Activated CD4-positive, alpha-beta T cell treated with anti-CD3 and anti-CD28 coated beads for 4 hours (primary cell): Measurements from ENCODE around the gene GOSR1.
"Not testable (repeated sequence)": the region's sequence is repeated elsewhere in the genome, so short reads cannot be mapped to it uniquely, and the experiment has no call there.

ENCODE experiments used
- DNase-seq, 2 donors: peaks; one replicate each; pipeline ENCODE4 v3.0.0-alpha.2; 2020

The GOSR1 gene

DNA sequence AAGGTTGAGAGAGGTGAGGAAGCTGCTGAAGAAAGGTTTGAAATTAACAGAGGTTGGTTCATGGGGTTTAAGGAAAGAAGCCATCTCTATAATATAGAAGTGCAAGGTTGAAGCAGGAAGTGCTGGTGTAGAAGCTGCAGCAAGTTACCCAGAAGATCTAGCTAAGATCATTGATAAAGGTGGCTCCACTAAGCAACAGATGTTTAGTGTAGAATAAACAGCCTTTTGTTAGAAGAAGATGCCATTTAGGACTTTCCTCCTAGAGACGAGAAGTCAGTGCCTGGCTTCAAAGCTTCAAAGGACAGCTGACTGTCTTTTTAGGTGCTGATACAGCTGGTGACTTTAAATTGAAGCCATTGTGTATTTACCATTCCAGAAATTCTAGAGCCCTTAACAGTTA, 29.3 kb downstream of the GOSR1 start:
- no peak for DNase-seq

DNA sequence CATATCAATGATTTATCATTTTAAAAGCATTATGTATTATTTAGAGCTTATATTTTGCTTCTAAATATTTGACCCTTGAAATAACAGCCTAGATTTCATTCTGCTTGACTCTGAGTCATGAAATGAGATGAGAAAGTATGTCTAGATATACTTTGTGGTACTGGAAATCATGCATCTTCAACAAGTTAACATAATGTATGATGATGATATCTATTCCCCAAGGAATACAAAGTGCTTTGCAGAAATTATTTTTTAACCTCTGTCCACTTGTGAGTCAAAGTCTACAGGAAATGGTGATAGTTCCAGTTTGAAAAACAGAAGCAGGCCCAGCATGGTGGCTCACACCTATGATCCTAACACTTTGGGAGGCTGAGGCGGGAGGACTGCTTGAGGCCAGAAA, 36.1 kb downstream of the GOSR1 start:
- no peak for DNase-seq

DNA sequence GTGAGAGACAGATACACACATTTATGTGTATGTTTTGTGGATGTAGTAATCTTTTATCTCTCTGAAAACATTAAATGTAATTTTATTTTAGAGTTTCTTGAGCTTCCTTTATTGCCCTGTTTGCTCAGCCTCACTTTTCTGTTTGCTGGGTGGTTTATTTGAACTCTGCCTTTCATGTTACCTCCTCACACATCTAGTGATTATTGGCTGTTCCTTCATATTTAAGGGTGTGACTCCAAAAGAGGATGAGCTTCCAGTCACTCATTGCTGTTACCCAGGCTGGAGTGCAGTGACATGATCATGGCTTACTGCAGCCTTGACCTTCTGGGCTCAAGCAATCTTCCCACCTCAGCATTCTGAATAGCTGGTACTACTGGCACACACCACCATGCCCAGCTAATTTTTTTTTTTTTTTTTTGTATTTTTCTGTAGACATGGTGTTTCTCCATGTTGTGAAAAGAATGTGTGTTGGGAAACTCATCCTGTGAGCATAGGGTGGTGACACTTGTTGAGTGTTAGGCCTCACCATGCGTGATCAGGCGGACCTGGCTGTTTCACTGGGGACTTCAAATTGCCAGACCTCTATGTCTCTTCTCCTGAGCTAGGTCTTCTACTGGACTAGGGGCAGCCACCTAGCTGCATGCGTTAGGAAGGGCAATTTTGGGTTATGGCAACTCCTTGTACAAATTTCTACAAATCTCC, 37.8 kb downstream of the GOSR1 start:
- no peak for DNase-seq

DNA sequence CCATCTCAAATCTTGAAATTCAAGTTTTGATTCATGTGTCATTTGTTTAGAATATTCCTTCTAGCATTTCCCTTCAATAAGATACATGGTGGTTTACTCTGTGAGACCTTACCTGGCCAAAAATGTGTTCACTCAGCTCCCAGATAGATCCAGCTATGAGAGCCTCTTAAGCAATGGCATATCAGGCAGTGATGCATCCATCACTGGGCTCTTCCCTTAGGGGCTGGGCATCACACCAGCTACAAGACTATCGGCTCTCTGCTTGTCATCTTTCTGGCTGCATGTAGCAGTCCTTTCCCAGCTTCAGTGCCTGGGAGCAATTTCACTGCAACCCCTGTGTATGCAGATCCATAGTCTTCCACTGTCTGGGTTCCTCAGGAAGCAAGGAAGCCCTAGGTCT, 40.6 kb downstream of the GOSR1 start:
- DNase-seq = no peak

DNA sequence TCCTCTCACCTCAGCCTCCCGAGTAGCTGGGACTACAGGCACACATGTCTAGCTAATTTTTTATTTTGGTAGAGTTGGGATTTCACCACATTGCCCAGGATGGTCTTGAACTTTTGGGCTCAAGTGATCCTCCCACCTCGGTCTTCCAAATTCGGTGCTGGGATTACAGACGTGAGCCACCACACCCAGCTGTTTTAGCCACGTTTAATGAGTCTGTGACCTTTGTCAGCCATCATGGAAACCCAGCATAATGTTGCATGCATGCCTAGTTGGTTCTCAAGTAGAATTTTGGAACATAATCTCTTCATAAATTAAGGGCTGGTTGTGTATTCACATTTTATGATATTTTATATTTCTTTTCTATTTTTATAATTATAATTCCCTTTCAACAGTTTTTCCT, 42.0 kb downstream of the GOSR1 start:
- DNase-seq = no peak

DNA sequence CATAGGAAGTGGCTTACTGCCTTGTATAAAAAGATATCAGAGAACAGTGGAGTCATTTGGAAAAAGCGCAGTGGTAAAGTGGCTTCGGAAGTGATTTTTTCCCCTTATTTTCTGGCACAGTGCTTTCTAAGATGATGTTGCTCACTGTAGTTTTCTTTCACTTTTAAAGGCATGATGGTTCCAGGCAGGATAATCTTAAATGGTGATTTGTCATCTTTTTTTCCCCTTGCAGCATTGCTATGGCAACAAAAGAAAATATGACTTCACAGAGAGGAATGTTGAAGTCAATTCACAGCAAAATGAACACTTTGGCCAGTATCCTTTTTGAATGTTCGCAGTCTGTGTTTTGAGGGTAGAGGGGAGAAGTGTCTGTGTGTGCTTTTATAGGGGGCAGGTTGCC, 42.5 kb downstream of the GOSR1 start:
- no peak for DNase-seq

DNA sequence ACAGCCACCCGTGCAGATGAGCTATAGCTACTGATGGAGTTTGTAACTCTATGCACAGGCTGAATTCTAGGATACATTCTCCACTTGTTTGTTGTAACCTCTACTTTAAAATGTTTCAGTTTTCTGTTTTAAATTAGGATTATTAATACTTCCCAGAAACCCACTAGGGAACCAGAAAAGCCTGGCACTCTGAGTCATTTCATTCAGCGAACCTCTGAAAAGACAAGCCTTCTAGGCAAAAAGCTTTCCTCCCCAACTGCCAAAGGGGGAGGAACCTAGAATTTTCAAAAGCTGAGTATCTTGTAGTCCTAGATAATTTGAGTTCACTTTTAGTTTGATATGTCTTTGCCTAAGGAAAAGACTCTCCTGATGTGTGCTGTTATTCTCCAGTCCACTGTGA, 43.2 kb downstream of the GOSR1 start:
- DNase-seq = no peak

DNA sequence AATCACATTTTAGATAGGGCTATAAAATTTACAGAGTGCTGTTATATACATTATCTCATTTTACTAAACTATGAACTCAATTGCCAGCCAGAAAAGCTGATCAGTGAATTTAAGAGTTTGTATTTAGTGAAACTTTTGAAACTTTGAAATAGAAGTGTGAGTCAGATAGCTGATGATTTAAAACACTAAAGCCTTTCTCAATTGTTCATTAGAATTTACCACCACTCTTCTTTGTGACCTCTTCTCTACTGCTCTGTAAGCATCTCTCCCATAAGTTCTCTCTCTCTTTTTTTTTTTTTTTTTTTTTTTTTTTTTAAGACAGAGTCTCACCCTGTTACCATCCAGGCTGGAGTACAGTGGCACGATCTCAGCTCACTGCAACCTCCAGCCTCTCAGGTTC, 43.7 kb downstream of the GOSR1 start:
- no peak for DNase-seq

DNA sequence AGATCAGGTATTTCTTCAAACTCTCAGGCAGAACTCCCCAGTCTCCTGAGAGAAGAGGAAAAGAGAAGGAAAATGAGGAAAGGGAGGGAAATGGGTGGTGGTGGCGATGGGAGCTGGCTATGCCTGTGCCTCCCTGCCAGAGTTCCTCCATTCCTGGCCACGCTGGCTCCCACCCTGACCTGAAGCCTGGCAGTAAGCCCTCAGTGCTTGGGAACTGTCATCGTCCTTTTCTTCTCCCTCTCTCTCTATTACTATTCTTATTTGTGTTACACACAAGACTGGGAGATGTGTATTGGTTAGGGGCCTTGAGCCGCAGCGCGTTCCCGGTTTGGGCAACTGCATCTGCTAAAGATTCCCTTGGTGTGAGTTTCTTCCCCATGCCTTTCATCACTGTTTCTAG, 44.6 kb downstream of the GOSR1 start:
- no peak for DNase-seq

DNA sequence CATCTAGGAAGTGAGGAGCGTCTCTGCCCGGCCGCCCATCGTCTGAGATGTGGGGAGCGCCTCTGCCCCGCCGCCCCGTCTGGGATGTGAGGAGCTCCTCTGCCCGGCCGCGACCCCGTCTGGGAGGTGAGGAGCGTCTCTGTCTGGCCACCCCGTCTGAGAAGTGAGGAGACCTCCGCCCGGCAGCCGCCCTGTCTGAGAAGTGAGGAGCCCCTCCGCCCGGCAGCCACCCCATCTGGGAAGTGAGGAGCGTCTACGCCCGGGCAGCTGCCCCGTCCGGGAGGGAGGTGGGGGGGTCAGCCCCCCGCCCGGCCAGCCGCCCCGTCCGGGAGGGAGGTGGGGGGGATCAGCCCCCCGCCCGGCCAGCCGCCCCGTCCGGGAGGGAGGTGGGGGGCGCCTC, 46.0 kb downstream of the GOSR1 start:
- not testable (repeated sequence) for DNase-seq

DNA sequence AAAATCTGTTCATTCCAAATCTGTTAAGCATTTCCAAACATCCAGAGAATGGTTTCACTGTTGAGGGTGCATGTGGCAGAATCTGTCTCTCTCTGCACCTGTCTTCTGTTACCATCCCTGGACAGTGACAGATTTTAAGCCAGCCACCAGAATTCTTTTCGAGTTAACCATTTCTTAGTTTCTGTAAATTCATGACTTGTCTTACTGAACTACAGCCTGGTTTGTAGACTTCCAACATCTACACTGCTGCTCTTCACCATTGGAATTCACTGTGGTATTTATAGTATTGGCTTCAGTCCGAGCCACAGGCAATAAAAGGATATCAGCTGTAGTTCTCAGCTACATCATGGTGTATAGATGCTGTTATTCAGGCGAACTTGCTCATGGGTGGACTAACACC, 47.6 kb downstream of the GOSR1 start:
- no peak for DNase-seq

DNA sequence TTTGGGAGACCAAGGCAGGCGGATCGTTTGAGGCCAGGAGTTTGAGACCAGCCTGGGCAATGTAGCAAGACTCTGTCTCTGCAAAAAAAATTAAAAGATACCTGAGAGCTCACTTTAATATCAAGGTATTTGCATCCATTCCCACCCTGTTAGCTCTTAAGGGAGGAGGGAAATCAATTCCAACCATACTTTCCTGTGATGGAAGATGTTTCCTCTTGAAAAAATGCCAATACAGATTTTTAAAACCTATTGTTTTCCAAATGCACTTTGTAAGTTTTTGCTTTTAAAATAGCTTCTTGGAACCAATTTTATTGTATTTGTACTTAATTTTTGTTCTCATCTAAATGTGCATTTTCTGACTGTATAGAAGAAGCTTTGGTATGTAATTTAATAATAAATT, 49.2 kb downstream of the GOSR1 start:
- DNase-seq = no peak

DNA sequence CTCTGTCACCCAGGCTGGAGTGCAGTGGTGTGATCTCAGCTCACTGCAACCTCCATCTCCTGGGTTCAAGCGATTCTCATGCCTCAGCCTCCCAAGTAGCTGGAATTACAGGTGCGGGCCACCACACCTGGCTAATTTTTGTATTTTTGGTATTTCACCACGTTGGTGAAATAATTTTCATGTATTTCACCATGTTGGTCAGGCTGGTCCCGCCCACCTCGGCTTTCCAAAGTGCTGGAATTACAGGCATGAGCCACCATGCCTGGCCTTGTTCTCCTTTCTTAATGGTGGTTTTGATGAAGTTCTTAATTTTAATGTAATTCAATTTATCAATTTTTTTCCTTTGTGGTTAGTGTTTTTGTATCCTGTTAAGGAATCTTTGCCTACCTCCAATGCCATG, 51.5 kb downstream of the GOSR1 start:
- DNase-seq = not testable (repeated sequence)

DNA sequence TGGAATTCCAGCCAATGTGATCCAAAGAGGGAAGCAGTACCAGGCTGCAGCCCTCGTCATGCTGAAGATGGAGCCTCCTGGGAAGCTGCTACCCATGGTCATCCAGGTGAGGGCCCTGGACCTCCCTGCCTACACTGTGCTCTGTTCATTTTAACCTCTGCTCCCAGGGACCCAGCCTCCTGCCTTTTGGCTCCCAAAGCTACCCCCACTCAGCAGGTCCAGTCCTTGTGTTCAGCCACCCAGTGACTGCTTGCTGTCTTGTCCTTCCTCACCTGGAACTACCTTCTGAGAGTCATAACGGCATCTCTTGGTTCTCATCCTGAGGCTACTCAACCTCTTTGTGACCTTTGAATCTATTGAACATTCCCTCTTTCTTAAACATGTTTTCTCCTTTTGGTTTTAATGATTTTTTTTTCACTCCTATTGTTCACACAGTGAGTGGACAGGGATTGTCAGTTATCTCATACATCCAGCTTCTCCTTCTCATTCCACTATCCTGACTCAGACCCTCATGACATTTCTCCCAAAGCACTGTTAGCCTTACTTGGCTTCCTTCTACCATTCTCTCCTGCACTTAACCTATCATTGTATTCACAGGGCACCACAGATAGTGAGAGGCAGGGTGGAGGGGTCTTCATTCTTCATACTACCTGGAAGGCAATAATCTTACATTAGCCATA, 53.3 kb downstream of the GOSR1 start:
- no peak for DNase-seq

DNA sequence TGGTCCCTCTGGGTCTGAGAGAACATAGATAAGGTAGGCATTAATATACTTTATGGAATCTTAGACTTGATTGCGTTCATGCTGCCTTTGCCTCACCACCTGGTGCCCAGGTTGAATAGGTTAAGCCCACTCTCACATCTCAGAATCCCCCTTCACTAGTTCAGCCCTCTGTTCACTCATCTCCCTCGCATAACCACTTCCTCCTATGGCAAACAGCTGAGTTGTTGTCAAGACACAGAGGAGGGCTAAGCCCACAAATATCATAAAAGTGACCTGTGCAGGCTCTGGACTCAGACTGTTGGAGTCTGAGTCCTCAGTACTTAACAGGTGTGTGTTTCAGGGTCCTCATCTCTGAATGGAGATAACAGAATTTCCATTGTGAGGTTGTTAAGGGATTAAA, 55.7 kb downstream of the GOSR1 start:
- DNase-seq = no peak

DNA sequence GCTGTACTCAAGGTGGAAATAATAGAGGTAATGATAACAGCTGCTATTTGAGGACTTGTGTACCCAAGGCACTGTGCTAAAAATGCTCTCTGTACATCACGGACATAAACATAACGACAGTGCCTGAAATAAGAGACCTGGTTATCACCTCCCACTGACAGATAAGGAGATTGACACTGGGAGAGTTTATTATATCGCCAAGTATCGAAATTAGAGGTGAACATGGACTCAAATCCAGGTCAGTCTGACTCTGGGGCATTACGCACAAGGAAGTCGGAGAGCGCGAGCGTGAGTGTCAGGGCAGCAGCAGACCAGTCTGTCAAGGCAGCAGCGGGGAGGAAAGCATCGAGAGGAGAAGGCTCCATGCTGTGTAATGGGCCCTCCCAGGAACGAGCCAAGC, 57.1 kb downstream of the GOSR1 start:
- DNase-seq = no peak

DNA sequence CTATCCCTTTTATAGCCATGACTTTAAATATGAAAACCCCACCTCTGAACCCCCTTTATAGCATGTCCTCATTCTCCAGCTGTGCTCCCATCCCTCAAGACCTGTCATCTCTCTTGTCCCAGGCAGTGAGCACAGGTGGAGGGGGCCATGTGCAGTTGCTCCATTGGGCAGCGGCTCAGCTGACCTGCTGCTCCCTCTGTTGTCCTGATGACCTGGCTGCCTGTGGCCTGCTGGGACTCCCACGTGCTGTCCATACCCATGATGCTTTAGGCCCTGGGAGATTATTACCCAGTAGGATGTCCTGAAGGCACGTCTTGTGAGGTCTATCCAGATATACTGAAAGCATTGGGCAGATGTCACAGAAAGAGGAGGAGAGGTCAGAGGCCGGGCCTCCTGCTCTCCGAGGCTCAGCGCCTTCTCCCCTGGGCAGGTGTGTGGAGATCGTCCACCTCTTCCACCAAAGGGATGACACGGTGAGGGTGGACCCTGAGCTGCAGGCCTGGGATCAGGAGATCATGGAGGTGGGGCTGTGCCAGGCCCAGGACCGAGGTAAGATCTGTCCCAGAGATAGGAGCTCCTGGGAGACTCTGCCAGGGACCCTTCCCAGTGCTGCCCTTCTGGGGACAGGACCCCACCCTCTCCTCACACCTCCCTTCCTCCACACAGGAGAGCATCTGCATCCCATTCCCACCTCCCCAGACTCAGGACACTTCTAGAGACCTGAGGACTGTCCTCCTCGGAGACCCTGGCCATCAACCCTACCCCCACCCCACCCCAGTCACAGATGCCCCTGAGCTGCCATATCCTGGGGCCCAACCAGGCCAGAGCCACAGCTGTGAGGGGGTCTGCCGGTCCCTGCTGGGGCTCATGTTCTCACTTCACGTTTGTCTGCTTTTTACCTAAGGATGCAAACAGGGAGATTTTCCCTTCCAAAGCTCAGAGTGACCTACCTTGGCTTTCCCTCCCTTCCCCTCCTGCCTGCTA, 58.0 kb downstream of the GOSR1 start:
- DNase-seq = no peak

DNA sequence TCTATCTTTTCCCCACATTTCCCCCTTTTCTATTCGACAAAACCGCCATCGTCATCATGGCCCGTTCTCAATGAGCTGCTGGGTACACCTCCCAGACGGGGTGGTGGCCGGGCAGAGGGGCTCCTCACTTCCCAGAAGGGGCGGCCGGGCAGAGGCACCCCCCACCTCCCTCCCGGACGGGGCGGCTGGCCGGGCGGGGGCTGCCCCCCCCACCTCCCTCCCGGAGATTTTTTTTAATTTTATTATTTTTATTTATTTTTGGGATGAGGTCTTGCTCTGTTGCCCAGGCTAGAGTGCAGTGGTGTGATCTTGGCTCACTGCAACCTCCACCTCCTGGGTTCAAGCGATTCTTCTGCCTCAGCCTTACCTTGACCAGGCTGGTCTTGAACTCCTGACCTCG, 59.6 kb downstream of the GOSR1 start:
- not testable (repeated sequence) for DNase-seq

DNA sequence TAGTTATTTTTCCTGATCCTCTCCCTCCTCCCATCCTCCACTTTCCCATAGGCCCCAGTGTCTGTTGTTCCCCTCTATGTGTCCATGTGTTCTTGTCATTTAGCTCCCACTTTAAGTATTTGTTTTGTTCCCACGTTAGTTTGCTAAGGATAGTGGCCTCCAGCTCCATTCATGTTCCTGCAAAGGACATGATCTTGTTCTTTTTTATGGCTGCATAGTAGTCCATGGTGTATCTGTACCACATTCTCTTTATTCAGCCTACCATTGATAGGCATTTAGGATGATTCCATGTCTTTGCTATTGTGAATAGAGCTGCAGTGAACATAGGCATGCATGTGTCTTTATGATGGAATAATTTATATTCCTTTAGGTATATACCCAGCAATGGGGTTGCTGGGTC, 60.5 kb downstream of the GOSR1 start:
- not testable (repeated sequence) for DNase-seq

DNA sequence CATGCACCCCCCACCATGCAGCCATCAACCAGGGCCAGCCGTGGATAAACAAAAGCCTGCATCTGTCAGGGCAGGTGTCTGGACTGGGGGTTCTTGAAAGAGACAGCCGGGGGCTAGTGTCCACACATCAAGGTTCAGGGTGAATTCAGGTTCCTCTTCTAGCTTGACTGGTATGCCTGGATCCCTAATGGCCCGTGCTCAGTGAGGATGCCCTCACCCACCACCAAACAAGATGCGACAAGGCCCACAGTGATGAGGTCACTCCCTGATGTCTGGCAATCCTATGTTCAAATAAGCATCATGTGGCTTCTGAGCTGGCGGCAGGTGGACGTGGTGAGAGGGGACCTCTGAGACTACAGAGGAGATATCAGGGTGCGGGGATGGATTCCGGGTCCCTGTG, 64.6 kb downstream of the GOSR1 start:
- no peak for DNase-seq

DNA sequence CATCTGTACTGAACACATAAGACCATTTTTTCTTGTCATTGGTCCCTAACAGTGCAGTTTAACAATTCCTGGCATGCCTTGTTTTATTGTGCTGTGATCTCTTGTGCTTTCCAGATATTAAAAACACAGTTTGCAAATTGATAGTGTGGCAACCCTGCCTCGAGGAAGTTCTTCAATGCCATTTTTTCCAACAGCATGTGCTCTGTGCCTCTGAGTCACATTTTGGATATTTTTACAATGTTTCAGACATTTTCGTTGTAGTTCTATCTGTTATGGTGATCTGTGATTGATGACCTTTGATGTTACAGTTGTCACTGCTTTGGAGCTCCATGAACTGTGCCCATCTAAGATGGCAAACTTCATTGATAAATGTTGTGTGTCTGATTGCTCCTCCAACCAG, 66.2 kb downstream of the GOSR1 start:
- DNase-seq = no peak

DNA sequence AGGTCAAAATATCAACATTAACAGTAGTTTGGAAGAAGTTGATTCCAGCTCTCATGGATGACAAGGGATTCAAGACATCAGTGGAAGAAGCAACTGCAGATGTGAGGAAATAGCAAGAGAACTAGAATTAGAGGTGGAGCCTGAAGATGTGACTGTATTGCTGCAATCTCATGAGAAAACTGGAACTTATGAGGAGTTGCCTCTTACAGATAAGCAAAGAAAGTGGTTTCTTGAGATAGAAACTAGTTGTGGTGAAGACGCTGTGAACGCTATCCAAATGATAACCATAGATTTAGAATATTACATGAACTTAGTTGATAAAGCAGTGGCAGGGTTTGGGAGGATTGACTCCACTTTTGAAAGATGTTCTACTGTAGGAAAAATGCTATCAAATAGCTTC, 67.8 kb downstream of the GOSR1 start:
- no peak for DNase-seq

DNA sequence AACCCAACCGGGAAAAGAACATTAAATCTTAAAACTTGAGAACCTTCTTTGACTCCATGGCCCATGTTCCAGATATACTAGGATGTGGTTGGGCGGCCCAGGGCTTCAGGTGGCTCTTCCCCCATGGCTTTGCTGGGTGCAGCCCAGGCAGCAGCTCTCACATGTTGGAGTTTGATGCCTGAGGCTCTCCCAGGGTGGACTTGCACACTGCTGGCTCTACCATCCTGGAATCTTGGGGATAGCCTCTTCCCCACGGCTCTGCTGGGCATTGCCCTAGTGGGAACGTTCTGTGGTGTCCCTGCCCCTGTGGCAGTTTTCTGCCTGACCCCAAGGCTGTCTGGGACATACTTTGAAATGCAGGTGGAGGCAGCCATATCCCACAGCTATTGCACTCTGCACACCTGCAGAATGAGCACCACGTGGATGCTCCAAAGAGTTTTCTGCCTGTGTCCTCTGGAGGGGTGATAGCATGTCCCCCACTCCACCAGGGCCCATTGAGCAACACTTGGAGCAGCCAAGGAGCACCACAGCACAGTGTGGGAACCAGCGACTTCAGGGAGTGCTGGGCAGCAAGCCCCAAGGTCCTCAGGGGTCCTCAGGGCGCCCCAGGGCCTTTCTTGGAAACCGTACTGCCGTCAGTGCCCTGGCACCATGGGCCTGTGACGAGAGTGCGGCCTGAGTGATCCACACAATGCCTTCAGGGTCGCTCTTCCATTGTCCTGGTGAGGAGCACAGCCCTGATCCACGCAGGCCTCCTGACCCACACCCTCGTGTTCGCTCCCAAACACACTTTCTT, 70.8 kb downstream of the GOSR1 start:
- no peak for DNase-seq
